Measurements from ENCODE around the gene TOX2.

Gene TOX2

DNA sequence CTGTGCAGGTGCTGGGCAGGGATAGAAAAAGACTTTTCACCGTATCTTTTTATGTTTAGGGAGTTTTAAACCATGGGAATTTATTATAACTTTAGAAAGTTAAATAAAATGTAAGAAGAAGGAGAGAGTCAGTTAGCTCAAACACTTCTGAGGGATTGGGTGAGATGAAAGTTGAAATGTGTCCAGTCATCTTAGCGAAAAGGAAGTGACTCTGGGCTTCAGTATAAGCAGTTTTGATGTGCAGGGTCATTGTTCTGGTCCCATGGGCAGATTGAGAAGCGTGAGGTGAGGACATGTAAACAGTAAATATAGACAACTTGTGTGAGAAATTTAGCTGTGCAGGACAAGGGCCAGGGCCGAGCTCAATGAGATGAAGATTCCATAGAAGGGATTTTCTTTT lies 66.9 kb downstream of the TOX2 start:
- no peak for DNase-seq

GRCh38 chr20:43982016-43982415 lies 67.4 kb downstream of the TOX2 start:
- no peak for DNase-seq

GRCh38 chr20:43982886-43983285 lies 68.2 kb downstream of the TOX2 start:
- no peak for DNase-seq

DNA sequence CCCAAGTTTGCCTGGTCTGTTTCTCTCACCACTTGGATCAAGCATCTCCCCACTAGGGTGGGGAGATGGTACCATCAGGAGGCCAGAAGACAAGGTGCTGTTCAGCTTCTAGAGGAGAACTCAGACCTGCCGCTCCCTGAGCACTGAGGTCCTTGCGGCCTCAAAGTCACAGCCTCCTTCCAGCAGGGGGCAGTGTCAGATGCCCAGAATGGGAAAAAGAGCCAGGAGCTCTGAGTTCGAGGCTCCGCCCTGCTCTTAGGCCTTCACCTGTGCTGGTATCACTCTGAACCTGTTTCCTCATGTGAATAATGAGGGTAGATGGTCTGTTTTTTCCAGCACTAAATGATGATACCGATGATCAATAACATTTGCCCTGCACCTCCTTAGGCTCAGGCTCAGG lies 68.7 kb downstream of the TOX2 start:
- DNase-seq, result no peak

DNA sequence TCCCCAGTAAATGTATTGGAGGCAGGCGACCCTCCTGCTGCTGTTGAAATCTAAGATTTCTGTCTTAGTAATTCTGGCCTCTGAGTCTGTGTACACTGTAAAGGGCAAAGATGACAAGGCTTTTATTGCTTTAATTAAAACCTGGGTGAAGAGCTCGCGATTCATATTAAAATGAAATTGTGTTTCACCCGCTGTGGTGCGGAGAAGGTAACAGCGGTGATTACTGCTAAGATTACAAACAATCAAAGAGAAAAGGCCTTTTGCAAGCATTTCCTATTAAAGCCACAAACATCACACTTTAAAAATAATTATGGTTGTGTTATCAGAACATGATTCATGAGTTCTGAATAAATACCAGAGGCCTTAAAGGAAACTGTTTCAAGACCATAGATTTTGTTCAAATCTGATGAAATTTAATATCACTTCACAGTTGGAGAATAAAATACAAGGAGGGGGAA lies 69.3 kb downstream of the TOX2 start:
- no peak for DNase-seq

DNA sequence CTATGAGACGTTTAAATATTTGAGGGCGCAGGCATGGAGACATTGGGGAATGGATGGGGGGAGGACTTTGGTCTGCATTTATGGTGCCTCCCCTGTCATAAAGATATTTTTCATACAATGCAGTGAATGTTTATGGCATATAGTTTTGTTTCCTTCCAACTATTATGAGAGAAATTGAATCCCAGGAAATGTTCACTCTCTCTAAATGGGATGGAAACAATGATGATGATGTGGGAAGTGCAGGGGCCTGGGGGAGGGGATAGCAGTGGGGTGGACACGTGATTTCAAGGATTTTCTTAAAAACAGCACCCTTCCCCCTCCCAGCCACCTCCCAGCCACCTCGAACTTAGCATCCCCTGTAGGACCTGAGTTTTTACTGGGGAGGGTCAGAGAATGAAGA lies 69.9 kb downstream of the TOX2 start:
- DNase-seq, result no peak

- no peak for DNase-seq
Observed at GRCh38 chr20:43985121-43985520, 70.5 kb downstream of the TOX2 start.

DNA sequence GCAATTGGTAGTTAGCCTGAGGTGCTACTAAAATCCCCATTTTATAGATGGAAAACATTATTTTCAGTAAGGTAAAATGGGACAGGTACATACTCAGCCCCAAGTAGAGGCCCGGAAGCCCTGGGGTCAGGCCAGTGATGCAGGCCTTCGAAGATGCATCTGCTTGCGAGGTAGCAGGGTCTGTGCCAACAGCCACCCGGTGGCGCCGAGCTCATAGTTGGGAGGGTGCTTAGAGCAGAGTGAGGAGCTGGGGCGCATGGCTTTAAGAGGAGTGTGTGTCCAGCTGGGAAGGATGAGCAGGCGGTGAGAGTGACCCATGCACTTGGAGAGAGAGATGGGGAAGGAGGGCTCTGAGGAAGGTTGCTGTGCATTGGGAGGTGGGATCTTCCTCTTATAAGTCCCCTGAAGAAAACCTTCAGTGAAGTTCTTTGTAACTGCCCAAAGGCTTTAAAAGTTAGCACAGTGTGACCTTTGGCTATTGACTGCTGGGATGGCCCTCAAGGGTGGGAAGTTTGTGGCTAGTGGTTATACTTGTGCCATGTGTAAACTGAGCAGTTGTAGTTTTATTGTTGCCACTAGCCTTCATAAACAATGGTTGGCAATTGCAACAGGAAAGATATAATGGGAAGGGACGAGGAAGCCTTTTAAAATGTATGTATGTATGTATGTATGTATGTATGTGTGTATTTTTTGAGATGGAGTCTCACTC lies 71.1 kb downstream of the TOX2 start:
- DNase-seq, result no peak

DNA sequence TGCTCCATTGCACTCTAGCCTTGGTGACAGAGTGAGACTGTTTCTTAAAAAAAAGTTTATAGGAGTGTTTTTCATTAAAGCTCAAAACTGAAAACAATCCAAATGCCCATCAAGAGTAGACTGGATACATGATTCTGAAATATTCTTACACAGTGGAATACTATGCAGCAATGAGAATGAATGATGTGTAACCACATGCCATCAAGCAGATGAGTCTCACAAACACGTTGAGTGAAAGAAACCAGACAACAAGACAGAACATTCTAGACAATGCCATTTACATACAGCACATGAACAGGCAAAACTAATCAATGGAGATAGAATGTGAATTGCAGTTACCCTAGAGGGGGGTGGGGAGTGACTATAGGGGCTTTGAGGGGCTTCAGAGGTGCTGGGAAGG lies 72.4 kb downstream of the TOX2 start:
- DNase-seq, result no peak

DNA sequence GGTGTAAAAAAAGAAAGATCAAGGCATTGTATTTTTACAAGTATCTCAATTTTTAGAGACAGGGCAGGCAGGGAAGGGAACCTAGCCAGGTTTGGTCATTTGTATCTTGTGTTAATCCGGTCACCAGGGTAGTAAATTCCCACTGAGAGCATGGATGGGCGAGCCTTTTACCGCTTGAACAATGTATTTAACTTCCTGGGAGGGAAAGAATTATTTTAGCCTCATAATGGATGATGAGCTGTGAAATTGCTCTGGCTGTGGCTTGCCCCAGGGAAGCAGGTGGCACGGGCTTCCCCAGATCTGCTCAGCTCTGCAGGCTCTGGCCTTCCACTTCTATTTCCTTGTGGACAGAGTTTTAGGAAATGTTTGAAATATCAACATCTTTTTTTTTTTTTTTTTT lies 72.9 kb downstream of the TOX2 start:
- peak; percentile 29 for DNase-seq

GRCh38 chr20:43988451-43988850 lies 73.8 kb downstream of the TOX2 start:
- DNase-seq, result no peak

DNA sequence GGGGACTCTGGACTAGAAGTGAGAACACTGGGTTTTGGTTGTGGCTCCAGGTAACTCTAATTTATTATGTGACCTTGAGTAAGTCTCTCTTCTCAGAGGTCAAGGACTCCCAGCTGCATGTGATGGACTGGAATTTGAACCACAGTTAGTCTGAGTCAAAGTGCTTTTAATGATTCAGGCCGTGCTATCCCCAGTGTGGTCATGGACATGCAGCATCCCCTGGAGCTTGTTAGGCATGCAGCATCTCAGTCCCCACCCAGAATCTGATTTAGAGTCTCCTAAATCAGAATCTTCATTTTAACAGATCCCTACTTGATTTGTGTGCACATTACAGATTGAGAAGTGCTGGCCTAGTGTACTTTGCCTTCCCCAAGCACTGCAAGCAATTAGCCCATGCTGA lies 74.2 kb downstream of the TOX2 start:
- DNase-seq, result no peak

- no peak for DNase-seq
Observed at GRCh38 chr20:43991261-43991660, 76.6 kb downstream of the TOX2 start.

- no peak for DNase-seq
Observed at GRCh38 chr20:43991982-43992381, 77.3 kb downstream of the TOX2 start.

GRCh38 chr20:43992885-43993284 lies 78.2 kb downstream of the TOX2 start:
- no peak for DNase-seq

GRCh38 chr20:43993560-43993959 lies 78.9 kb downstream of the TOX2 start:
- no peak for DNase-seq

DNA sequence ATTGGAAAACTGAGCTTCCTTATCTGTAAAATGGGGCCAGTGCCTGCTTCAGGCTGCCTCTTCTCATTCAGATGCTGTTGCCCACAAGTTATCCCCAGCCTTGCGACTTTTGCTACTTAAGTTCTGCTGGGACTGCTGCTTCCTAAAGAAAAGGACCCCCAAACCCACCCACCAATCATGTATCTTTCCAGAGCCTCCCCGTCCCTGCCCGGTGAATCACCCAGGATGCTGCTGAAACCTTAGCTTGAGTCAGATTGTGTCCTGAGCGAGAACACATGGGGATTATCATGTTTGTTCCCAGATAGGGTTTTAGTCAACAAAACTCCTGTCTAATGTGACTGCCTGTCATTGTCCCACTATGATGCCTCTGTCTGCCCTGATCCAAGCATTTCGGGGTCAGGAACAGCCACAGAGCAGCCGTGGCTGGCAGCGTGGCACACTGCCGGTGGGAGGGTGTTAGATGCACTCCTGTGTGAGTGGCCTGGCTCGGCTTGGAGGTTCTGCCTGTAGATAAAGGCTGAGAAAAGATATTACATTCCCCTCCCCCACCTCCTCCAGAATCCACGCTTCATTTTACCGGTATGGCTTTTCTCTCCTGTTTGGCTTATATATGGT lies 79.9 kb downstream of the TOX2 start:
- no peak for DNase-seq

- no peak for DNase-seq
Observed at GRCh38 chr20:43995645-43996044, 81.0 kb downstream of the TOX2 start.

- no peak for DNase-seq
Observed at GRCh38 chr20:43996240-43996930, 81.7 kb downstream of the TOX2 start.

DNA sequence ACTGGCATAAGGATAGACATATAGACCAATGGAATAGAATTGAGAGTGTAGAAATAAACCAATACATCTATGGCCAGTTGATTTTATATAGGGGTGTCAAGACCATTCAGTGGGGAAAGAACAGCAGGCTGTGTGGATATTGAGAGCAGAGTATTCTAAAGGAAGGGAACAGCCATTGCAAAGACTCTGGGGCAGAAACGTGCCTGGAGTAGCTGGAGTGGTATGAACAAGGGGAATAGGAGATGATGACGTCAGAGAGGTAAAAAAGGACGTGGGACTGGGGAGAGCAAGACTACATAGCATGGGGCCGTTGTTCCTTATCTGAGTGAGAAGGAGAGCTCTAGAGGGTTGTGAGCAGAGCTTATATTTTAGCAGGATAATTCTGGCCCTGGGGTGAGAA lies 85.2 kb downstream of the TOX2 start:
- DNase-seq, result no peak

DNA sequence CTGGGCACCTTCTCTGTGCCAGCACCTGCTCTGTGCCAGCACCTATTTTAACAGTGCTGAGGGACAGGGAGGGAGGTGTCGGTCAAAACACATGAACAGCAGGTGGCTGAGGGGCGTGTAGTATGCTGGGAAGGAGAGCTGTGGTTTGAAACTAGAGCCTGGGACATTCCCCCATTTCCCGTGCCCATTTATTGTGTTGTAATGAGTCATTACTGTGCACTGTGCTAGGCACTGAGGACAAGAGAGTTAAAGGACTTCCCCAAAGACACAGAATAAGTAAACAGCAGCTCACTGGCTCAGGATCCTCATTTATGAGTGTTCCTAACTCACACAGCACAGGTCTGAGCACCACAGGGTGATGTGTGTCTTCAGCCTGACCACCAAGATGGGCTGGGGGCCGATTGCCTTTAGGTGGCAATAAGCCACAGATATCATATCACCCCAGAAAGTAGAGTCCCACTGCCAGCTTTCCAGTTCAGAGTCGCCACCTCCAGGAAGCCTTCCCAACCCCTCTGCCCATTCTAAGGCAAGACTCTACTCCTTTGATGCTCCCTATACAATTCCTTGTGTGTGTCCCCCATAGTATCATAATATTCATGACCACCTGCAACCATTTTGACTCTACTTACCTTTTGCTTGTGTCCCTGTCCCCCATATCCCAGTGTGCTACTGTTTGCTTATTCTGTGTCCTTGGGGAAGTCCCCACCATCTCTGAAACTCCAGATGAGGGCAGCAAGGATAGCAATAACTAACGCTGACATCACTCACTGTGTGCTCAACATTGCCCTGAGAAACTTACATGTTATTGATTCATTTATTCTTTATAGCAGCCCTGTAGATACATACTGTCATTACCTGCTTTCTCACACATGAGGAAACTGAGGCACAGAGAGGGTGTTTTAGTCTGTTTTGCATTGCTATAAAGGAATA lies 87.3 kb downstream of the TOX2 start:
- DNase-seq, result no peak

GRCh38 chr20:44002861-44003260 lies 88.2 kb downstream of the TOX2 start:
- DNase-seq, result no peak

DNA sequence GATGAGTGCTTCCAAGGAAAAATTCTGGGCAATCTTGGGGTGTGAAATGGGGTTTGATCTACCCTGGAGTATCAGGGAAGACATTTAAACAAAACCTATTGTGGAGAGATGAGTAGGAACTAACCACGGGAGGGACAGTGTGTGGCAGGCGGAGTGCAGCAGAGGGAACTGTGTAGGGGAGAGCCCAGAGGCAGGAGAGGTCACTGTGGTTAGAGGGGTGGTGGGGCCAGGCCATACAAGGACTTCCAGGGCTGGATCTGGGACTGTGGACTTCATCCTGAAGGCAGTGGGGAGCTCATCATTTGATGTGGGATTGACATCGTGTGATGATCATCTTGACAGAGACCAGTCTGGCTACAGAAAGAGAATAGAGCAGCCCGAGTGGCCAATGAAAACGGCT lies 89.0 kb downstream of the TOX2 start:
- no peak for DNase-seq
